ENCODE measurements around the gene VSTM2B.

VSTM2B gene

GRCh38 chr19:29561601-29562000, 35.8 kb downstream of the VSTM2B start:
- TF ChIP-seq, protein P1, sequence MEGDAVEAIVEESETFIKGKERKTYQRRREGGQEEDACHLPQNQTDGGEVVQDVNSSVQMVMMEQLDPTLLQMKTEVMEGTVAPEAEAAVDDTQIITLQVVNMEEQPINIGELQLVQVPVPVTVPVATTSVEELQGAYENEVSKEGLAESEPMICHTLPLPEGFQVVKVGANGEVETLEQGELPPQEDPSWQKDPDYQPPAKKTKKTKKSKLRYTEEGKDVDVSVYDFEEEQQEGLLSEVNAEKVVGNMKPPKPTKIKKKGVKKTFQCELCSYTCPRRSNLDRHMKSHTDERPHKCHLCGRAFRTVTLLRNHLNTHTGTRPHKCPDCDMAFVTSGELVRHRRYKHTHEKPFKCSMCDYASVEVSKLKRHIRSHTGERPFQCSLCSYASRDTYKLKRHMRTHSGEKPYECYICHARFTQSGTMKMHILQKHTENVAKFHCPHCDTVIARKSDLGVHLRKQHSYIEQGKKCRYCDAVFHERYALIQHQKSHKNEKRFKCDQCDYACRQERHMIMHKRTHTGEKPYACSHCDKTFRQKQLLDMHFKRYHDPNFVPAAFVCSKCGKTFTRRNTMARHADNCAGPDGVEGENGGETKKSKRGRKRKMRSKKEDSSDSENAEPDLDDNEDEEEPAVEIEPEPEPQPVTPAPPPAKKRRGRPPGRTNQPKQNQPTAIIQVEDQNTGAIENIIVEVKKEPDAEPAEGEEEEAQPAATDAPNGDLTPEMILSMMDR (IDR thresholded peaks at IDR 0.05; ENCODE audit: low read depth, low read length): no peak
- TF ChIP-seq, protein P2, sequence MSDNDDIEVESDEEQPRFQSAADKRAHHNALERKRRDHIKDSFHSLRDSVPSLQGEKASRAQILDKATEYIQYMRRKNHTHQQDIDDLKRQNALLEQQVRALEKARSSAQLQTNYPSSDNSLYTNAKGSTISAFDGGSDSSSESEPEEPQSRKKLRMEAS (IDR thresholded peaks at IDR 0.05; ENCODE audit: low read depth, low read length): no peak
- no peak for TF ChIP-seq POLR2A (IDR thresholded peaks at IDR 0.05; ENCODE audit: extremely low read depth, insufficient read length)
- TF ChIP-seq MYC (IDR thresholded peaks at IDR 0.05; ENCODE audit: low read depth, low read length): no peak
- DNase-seq (ENCODE audit: low read depth): no peak
- no peak overlapping the region for H3K4me3 ChIP-seq (ENCODE audit: low read depth, low read length)

DNA sequence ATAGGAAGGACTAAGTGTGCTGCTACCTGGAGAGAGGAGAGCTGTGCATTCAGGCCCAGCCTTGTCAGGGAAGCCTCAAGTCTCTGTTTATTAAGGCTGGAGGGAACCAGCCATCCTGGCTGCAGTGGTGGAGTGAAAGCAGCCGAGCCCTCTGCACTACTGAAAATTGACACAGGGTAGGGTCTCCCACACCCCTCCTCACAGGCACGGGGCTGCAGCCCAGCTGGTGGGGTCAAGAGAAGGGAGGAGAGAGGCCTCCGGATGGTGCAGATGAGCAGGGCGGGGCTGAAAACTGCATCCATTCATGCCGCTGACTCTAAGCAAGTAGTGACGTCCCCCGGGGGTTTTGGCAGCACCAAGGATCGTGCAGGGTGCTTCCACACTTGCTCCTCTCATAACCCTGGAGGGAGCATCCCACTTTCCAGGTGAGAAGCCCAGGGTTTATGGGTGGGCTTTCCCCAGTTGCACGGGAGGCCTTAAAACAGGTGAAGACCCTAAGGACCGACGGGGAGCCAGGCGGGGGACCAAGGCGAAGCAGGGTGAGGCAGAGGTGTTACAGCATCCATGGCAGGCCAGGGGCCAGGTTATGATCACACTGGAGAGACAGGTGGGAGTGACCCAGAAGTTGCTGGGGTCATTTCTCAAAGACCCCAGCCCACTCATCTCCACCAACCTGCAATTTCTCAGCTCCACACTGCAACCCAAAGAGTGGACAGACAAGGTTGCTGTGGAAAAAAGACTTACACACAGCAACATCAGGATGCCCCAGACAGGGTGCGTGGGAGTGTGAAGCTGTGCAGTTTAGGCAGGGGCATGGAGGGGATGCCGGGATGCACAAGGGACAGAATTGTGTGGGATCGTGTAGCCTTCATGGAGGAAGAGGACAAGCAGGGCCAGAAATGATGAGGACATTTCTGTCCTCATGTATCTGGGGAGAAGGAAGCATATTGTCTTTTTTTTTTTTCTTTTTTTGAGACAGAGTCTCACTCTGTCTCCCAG, 36.8 kb downstream of the VSTM2B start:
- TF ChIP-seq POLR2A (IDR thresholded peaks at IDR 0.05; ENCODE audit: extremely low read depth, insufficient read length) (no peak), MYC (IDR thresholded peaks at IDR 0.05; ENCODE audit: low read depth, low read length) (no peak)
- TF ChIP-seq, protein P2 (IDR thresholded peaks at IDR 0.05; ENCODE audit: low read depth, low read length): no peak
- TF ChIP-seq, protein P1 (IDR thresholded peaks at IDR 0.05; ENCODE audit: low read depth, low read length): no peak
- H3K4me3 ChIP-seq (ENCODE audit: low read depth, low read length): no peak overlapping the region
- no peak for DNase-seq (ENCODE audit: low read depth)

- no peak for TF ChIP-seq MYC (IDR thresholded peaks at IDR 0.05; ENCODE audit: low read depth, low read length)
- TF ChIP-seq, protein P1 (IDR thresholded peaks at IDR 0.05; ENCODE audit: low read depth, low read length): no peak
- no peak for TF ChIP-seq POLR2A (IDR thresholded peaks at IDR 0.05; ENCODE audit: extremely low read depth, insufficient read length)
- TF ChIP-seq, protein P2 (IDR thresholded peaks at IDR 0.05; ENCODE audit: low read depth, low read length): no peak
- no peak overlapping the region for H3K4me3 ChIP-seq (ENCODE audit: low read depth, low read length)
- DNase-seq (ENCODE audit: low read depth): no peak
These were observed 37.8 kb downstream of the VSTM2B start for GRCh38 chr19:29563486-29564101.

GRCh38 chr19:29564574-29565005, 38.8 kb downstream of the VSTM2B start:
- TF ChIP-seq POLR2A (IDR thresholded peaks at IDR 0.05; ENCODE audit: extremely low read depth, insufficient read length) (no peak), MYC (IDR thresholded peaks at IDR 0.05; ENCODE audit: low read depth, low read length) (no peak)
- TF ChIP-seq, protein P1 (IDR thresholded peaks at IDR 0.05; ENCODE audit: low read depth, low read length): no peak
- TF ChIP-seq, protein P2 (IDR thresholded peaks at IDR 0.05; ENCODE audit: low read depth, low read length): no peak
- no peak for DNase-seq (ENCODE audit: low read depth)

DNA sequence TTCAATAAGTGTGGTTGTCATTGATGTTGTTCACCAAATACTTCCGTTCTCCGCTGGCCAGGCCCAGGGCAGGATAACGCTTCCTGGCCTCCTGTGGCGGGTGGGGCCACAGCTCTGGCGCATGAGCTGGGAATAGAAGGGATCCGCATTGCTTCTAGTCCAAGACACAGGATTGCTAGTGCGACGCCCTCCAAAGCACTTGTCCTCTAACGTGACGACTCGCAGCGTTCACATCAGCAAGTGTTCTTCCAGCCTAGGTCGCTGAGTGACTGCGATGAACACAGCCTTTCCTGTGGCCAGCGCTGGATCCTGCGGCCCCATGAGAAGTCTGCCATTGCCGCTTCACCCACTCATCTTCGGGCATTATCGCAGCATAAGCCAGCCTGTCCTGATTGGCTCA, 39.4 kb downstream of the VSTM2B start:
- TF ChIP-seq, protein P1 (IDR thresholded peaks at IDR 0.05; ENCODE audit: low read depth, low read length): no peak
- no peak for TF ChIP-seq MYC (IDR thresholded peaks at IDR 0.05; ENCODE audit: low read depth, low read length)
- no peak for TF ChIP-seq POLR2A (IDR thresholded peaks at IDR 0.05; ENCODE audit: extremely low read depth, insufficient read length)
- TF ChIP-seq, protein P2 (IDR thresholded peaks at IDR 0.05; ENCODE audit: low read depth, low read length): no peak
- no peak overlapping the region for H3K4me3 ChIP-seq (ENCODE audit: low read depth, low read length)

More at GRCh38 chr19:29564574-29565005, 38.8 kb downstream of the VSTM2B start:
- no peak overlapping the region for H3K4me3 ChIP-seq (ENCODE audit: low read depth, low read length)

More for the DNA sequence above, 39.4 kb downstream of the VSTM2B start:
- DNase-seq (ENCODE audit: low read depth): no peak
